ENCODE data around the gene IFT122. TPM values are rescaled to one million over a fixed set of nuclear protein-coding genes. Genes with fewer than 3 reads are reported as not detected.
"Not testable (repeated sequence)": the region's sequence is repeated elsewhere in the genome, so short reads cannot be mapped to it uniquely, and the experiment has no call there.

The IFT122 gene
- total RNA-seq, 2 donors from 2014 or later, result 19.3 to 33.4 TPM

- H3K27me3 Mint-ChIP-seq; ATAC-seq (replicated peaks): not testable (repeated sequence)
Measured at GRCh38 chr3:129515108-129515820, 75.2 kb downstream of the IFT122 start.

GRCh38 chr3:129515821-129516432, 75.9 kb downstream of the IFT122 start:
- not testable (repeated sequence) for H3K27ac Mint-ChIP-seq; ATAC-seq (replicated peaks); H3K4me3 Mint-ChIP-seq; H3K4me1 Mint-ChIP-seq; H3K27me3 Mint-ChIP-seq; H3K9me3 Mint-ChIP-seq; H3K36me3 Mint-ChIP-seq (ENCODE audit: low read depth)

More at GRCh38 chr3:129515108-129515820, 75.2 kb downstream of the IFT122 start:
- H3K4me1 Mint-ChIP-seq; H3K4me3 Mint-ChIP-seq; H3K27ac Mint-ChIP-seq; H3K9me3 Mint-ChIP-seq; H3K36me3 Mint-ChIP-seq (ENCODE audit: low read depth): not testable (repeated sequence)

GRCh38 chr3:129517516-129517915, 77.5 kb downstream of the IFT122 start:
- Mint-ChIP-seq H3K27ac (no peak overlapping the region), H3K36me3 (ENCODE audit: low read depth) (no peaks in the 10 kb centered on the region), H3K4me1 (no peaks in the 10 kb centered on the region), H3K9me3 (no peaks in the 10 kb centered on the region), H3K4me3 (no peak overlapping the region), H3K27me3 (no peaks in the 10 kb centered on the region)
- no peak for ATAC-seq (replicated peaks)

- no peak overlapping the region for H3K4me3 Mint-ChIP-seq
Measured at GRCh38 chr3:129518038-129518561, 78.1 kb downstream of the IFT122 start.

GRCh38 chr3:129518581-129518980, 78.6 kb downstream of the IFT122 start:
- no peaks in the 10 kb centered on the region for H3K4me1 Mint-ChIP-seq
- no peaks in the 10 kb centered on the region for H3K9me3 Mint-ChIP-seq
- ATAC-seq (replicated peaks), result no peak
- H3K4me3 Mint-ChIP-seq, result no peak overlapping the region
- H3K27me3 Mint-ChIP-seq, result no peaks in the 10 kb centered on the region
- H3K36me3 Mint-ChIP-seq (ENCODE audit: low read depth), result no peaks in the 10 kb centered on the region
- no peak overlapping the region for H3K27ac Mint-ChIP-seq

More at GRCh38 chr3:129518038-129518561, 78.1 kb downstream of the IFT122 start:
- Mint-ChIP-seq H3K27ac (no peak overlapping the region), H3K27me3 (no peaks in the 10 kb centered on the region), H3K4me1 (no peaks in the 10 kb centered on the region), H3K9me3 (no peaks in the 10 kb centered on the region), H3K36me3 (ENCODE audit: low read depth) (no peaks in the 10 kb centered on the region)
- no peak for ATAC-seq (replicated peaks)

GRCh38 chr3:129519449-129519848, 79.4 kb downstream of the IFT122 start:
- no peaks in the 10 kb centered on the region for H3K36me3 Mint-ChIP-seq (ENCODE audit: low read depth)
- H3K4me1 Mint-ChIP-seq, result no peaks in the 10 kb centered on the region
- no peaks in the 10 kb centered on the region for H3K27me3 Mint-ChIP-seq
- H3K27ac Mint-ChIP-seq, result no peak overlapping the region
- no peak for ATAC-seq (replicated peaks)
- no peak overlapping the region for H3K4me3 Mint-ChIP-seq
- no peaks in the 10 kb centered on the region for H3K9me3 Mint-ChIP-seq

GRCh38 chr3:129519896-129520715, 80.1 kb downstream of the IFT122 start:
- no peaks in the 10 kb centered on the region for H3K9me3 Mint-ChIP-seq
- no peaks in the 10 kb centered on the region for H3K36me3 Mint-ChIP-seq (ENCODE audit: low read depth)
- no peaks in the 10 kb centered on the region for H3K27me3 Mint-ChIP-seq
- no peaks in the 10 kb centered on the region for H3K4me1 Mint-ChIP-seq
- ATAC-seq (replicated peaks), result no peak
- no peak overlapping the region for H3K4me3 Mint-ChIP-seq
- H3K27ac Mint-ChIP-seq, result no peak overlapping the region

GRCh38 chr3:129520960-129521359, 80.9 kb downstream of the IFT122 start:
- Mint-ChIP-seq H3K27ac (no peak overlapping the region), H3K9me3 (no peaks in the 10 kb centered on the region), H3K36me3 (ENCODE audit: low read depth) (no peaks in the 10 kb centered on the region), H3K4me3 (no peak overlapping the region), H3K27me3 (no peaks in the 10 kb centered on the region), H3K4me1 (no peaks in the 10 kb centered on the region)
- ATAC-seq (replicated peaks), result no peak

- Mint-ChIP-seq H3K27ac (no peak overlapping the region), H3K27me3 (no peaks in the 10 kb centered on the region), H3K36me3 (ENCODE audit: low read depth) (no peaks in the 10 kb centered on the region), H3K9me3 (no peaks in the 10 kb centered on the region), H3K4me3 (no peak overlapping the region), H3K4me1 (no peaks in the 10 kb centered on the region)
- ATAC-seq (replicated peaks), result no peak
Measured at GRCh38 chr3:129521611-129522010, 81.6 kb downstream of the IFT122 start.

GRCh38 chr3:129522953-129523352, 82.9 kb downstream of the IFT122 start:
- no peak overlapping the region for H3K4me3 Mint-ChIP-seq

GRCh38 chr3:129524081-129524480, 84.1 kb downstream of the IFT122 start:
- H3K9me3 Mint-ChIP-seq, result no peaks in the 10 kb centered on the region
- no peak overlapping the region for H3K4me3 Mint-ChIP-seq
- H3K4me1 Mint-ChIP-seq, result no peaks in the 10 kb centered on the region
- no peak for ATAC-seq (replicated peaks)
- H3K27me3 Mint-ChIP-seq, result no peaks in the 10 kb centered on the region
- no peaks in the 10 kb centered on the region for H3K36me3 Mint-ChIP-seq (ENCODE audit: low read depth)
- no peak overlapping the region for H3K27ac Mint-ChIP-seq

More at GRCh38 chr3:129522953-129523352, 82.9 kb downstream of the IFT122 start:
- Mint-ChIP-seq H3K9me3 (no peaks in the 10 kb centered on the region), H3K27me3 (no peaks in the 10 kb centered on the region), H3K4me1 (no peaks in the 10 kb centered on the region), H3K27ac (peak overlapping the region; percentile 68), H3K36me3 (ENCODE audit: low read depth) (no peaks in the 10 kb centered on the region)
- ATAC-seq (replicated peaks), result no peak

GRCh38 chr3:129525341-129525968, 85.4 kb downstream of the IFT122 start:
- Mint-ChIP-seq H3K36me3 (ENCODE audit: low read depth) (no peaks in the 10 kb centered on the region), H3K27me3 (no peaks in the 10 kb centered on the region), H3K4me3 (no peak overlapping the region), H3K4me1 (no peaks in the 10 kb centered on the region), H3K27ac (peak overlapping the region; percentile 28), H3K9me3 (no peaks in the 10 kb centered on the region)
- peak; percentile 95 for ATAC-seq (replicated peaks)

GRCh38 chr3:129526121-129526900, 86.3 kb downstream of the IFT122 start:
- H3K4me1 Mint-ChIP-seq, result no peaks in the 10 kb centered on the region
- no peaks in the 10 kb centered on the region for H3K27me3 Mint-ChIP-seq
- H3K36me3 Mint-ChIP-seq (ENCODE audit: low read depth), result no peaks in the 10 kb centered on the region
- H3K4me3 Mint-ChIP-seq, result no peak overlapping the region
- ATAC-seq (replicated peaks), result no peak
- no peaks in the 10 kb centered on the region for H3K9me3 Mint-ChIP-seq
- H3K27ac Mint-ChIP-seq, result no peak overlapping the region

GRCh38 chr3:129527262-129527661, 87.2 kb downstream of the IFT122 start:
- no peaks in the 10 kb centered on the region for H3K9me3 Mint-ChIP-seq
- ATAC-seq (replicated peaks), result no peak
- H3K27me3 Mint-ChIP-seq, result no peaks in the 10 kb centered on the region
- H3K36me3 Mint-ChIP-seq (ENCODE audit: low read depth), result no peaks in the 10 kb centered on the region
- H3K27ac Mint-ChIP-seq, result peak overlapping the region; percentile 50
- H3K4me1 Mint-ChIP-seq, result no peaks in the 10 kb centered on the region
- H3K4me3 Mint-ChIP-seq, result no peak overlapping the region
